K562 (cell line): ENCODE data around the gene CERCAM. TPM values are rescaled to one million over a fixed set of nuclear protein-coding genes. Genes with fewer than 3 reads are reported as not detected.
A peak's percentile ranks its signal among the peaks of the same experiment; 100 is the strongest.

Experiments used
- ATAC-seq: fragments of 200-7000 bp; cut with Tn5 transposase; 3 replicates; pipeline ENCODE4 v1.9.1; 2020; ENCODE audit warnings: moderate library complexity
- BruUV-seq: library from RNA; stranded (reverse); fragments of 400-500 nt; replicated peaks from 2 replicates; lab custom pipeline; 2021; lab: Mats Ljungman, UMichigan
- CTCF ChIA-PET: fragments of 300-600 bp; formaldehyde crosslinking; extraction: SDS; loops from one replicate; lab custom pipeline; 2021; ENCODE audit warnings: low intra/inter-chr PET ratio; lab: Yijun Ruan, JAX
- POLR2A ChIA-PET: fragments of 300-600, 350-650 bp; sonication (Branson Sonifier 250); formaldehyde crosslinking; extraction: SDS; loops from one replicate; lab custom pipeline; 2021; ENCODE audit warnings: antibody characterized with exemption, inconsistent platforms; lab: Yijun Ruan, JAX
- DNase-seq, 4 experiments: peaks; one replicate each; pipeline versions ENCODE4 v3.0.0 to v3.0.0-alpha.2; 2011 to 2018; ENCODE audit warnings: low spot score in 3 of 4, mixed read lengths in 3 of 4; ENCODE audit errors: extremely low read depth in 1 of 4
- FAIRE-seq: peaks from 2 replicates; lab custom pipeline; 2011; peaks lifted over from hg19 to GRCh38; lab: Jason Lieb, UNC
- H2AFZ ChIP-seq: 2 replicates; pipeline ENCODE4 v1.6.0; 2011; ENCODE audit warnings: low read depth, low read length, control low read depth, inconsistent platforms
- H3K27ac ChIP-seq: fragments of 200-600 bp; 3 replicates; pipeline ENCODE4 v1.8.0; 2011; ENCODE audit warnings: low read depth, mild to moderate bottlenecking, control low read depth, inconsistent platforms, low read length, moderate library complexity, mixed read lengths; ENCODE audit errors: extremely low read depth
- H3K27me3 ChIP-seq, 2 experiments: fragments of 300-600 bp in 1 of 2; 2 replicates in 1 of 2; 3 replicates in 1 of 2; pipeline versions ENCODE4 v1.6.0 to v1.8.0; 2011; ENCODE audit warnings: inconsistent platforms in 2 of 2, low read length in 2 of 2, mild to moderate bottlenecking in 1 of 2, mixed read lengths in 1 of 2, moderate library complexity in 1 of 2; ENCODE audit not compliant: control insufficient read depth in 2 of 2, insufficient read depth in 2 of 2
- H3K36me3 ChIP-seq: fragments of 300-600 bp; 3 replicates; pipeline ENCODE4 v1.8.0; 2011; ENCODE audit warnings: mild to moderate bottlenecking, low read length, inconsistent platforms; ENCODE audit not compliant: control insufficient read depth, insufficient read depth
- H3K4me1 ChIP-seq, 2 experiments: fragments of 200-600 bp in 1 of 2; replicated peaks in 1 of 2; 2 replicates in 1 of 2; 3 replicates in 1 of 2; pipeline versions ENCODE4 v1.5.1 to v1.8.0; 2011; ENCODE audit warnings: inconsistent platforms in 2 of 2, low read length in 2 of 2, mild to moderate bottlenecking in 1 of 2, mixed read lengths in 1 of 2, moderate library complexity in 1 of 2; ENCODE audit not compliant: control insufficient read depth in 2 of 2, insufficient read depth in 2 of 2
- H3K4me2 ChIP-seq: 2 replicates; pipeline ENCODE4 v1.6.1; 2011; ENCODE audit warnings: low read length, control low read depth, inconsistent platforms, mixed read lengths; ENCODE audit not compliant: insufficient read depth
- H3K4me3 ChIP-seq: fragments of 200-600 bp; sonication (generic), shearing (Covaris generic); 2 replicates; pipeline ENCODE4 v1.5.1; 2016; ENCODE audit warnings: control low read depth, inconsistent platforms
- H3K79me2 ChIP-seq: fragments of 200-600 bp; 3 replicates; pipeline ENCODE4 v1.8.0; 2011; ENCODE audit warnings: low read length, inconsistent platforms; ENCODE audit not compliant: control insufficient read depth, insufficient read depth
- H3K9ac ChIP-seq, 2 experiments: 2 replicates each; pipeline versions ENCODE4 v1.6.0 to v1.6.1; 2011; ENCODE audit warnings: low read depth in 2 of 2, low read length in 2 of 2, control low read depth in 1 of 2, inconsistent platforms in 1 of 2, mild to moderate bottlenecking in 1 of 2, mixed read lengths in 1 of 2; ENCODE audit not compliant: insufficient read depth in 1 of 2
- H3K9me1 ChIP-seq: one replicate; pipeline ENCODE4 v1.6.0; 2011; ENCODE audit warnings: inconsistent platforms, mild to moderate bottlenecking, low read length, moderate library complexity; ENCODE audit not compliant: control insufficient read depth, insufficient read depth
- H3K9me3 ChIP-seq: replicated peaks from 2 replicates; pipeline ENCODE4 v1.5.1; 2011; ENCODE audit warnings: low read depth, low read length, inconsistent platforms; ENCODE audit not compliant: control insufficient read depth, insufficient read depth
- H4K20me1 ChIP-seq: replicated peaks from 2 replicates; pipeline ENCODE4 v1.6.1; 2011; ENCODE audit warnings: low read length, inconsistent platforms, mixed read lengths; ENCODE audit not compliant: control insufficient read depth, insufficient read depth
- COPS2 ChIP-seq: fragments of 450-650 bp; conservative IDR thresholded peaks from 2 replicates; pipeline ENCODE4 v1.6.1; 2016; ENCODE audit warnings: mild to moderate bottlenecking, moderate library complexity
- MED1 ChIP-seq: sonication (generic); formaldehyde crosslinking; IDR thresholded peaks from 2 replicates; pipeline ENCODE4 v1.8.1; 2023; ENCODE audit warnings: missing genetic modification reagents, borderline replicate concordance
- WGBS: fragments of 100-300 bp; shearing (Covaris generic); methylation state at CpG from one replicate; pipeline ENCODE4 v1.1.6; 2016; ENCODE audit warnings: low coverage, mixed read lengths; ENCODE audit not compliant: insufficient coverage; ENCODE audit errors: missing lambda C conversion rate; 5-methylcytosine and 5-hydroxymethylcytosine counted together
- in situ Hi-C: fragments of 300-500 bp; cut with MboI; formaldehyde crosslinking; loops from 4 replicates; pipeline ENCODE4 v1.15.0; 2018; ENCODE audit warnings: inconsistent platforms, mixed read lengths
- intact Hi-C: fragments of 100-400 bp; cut with micrococcal nuclease; formaldehyde crosslinking; loops from 2 replicates; pipeline ENCODE4 v1.14.2; 2022
- polyA plus RNA-seq, 8 experiments: library from polyadenylated mRNA; depleted of rRNA in 4 of 8; stranded (reverse) in 5 of 8; unstranded in 3 of 8; fragments of >200 nt; fragmentation: Nextera tagmentation in 2 of 8; fragmentation: Illumina TruSeq in 1 of 8; extraction: Ambion mirVana in 2 of 8; extraction: Trizol in 1 of 8; gene quantifications; 2 replicates each; pipeline versions ENCODE4 v1.2.1 to v1.2.3, GENCODE V29; 2011 to 2014; ENCODE audit warnings: inconsistent platforms in 1 of 8, missing spikeins in 1 of 8
- total RNA-seq, 7 experiments: library from RNA; depleted of rRNA in 6 of 7; stranded (reverse); fragments of >200 nt in 6 of 7; fragmentation: Illumina TruSeq in 2 of 7; extraction: Trizol in 2 of 7; gene quantifications; 2 replicates each; pipeline versions ENCODE4 v1.2.1 to v1.2.3, GENCODE V29; 2011 to 2021; ENCODE audit warnings: low replicate concordance in 1 of 7
- TF ChIP-seq, protein P1 (sequence below): sonication (generic); formaldehyde crosslinking; IDR thresholded peaks from 2 replicates; pipeline ENCODE4 v1.8.1; 2023; ENCODE audit warnings: mild to moderate bottlenecking, missing genetic modification reagents
- TF ChIP-seq, protein P2 (sequence below): fragments of 250-450 bp; sonication (Bioruptor Pico); IDR thresholded peaks from 2 replicates; pipeline ENCODE4 v1.5.0; 2022; ENCODE audit warnings: mild to moderate bottlenecking

The CERCAM gene
- total and polyA plus RNA-seq, 9 of the 15 experiments (the other 6 are each of a cell fraction or from before 2014, with no cell fraction given), result 0.75 to 24.0 (median 18.0) TPM

DNA sequence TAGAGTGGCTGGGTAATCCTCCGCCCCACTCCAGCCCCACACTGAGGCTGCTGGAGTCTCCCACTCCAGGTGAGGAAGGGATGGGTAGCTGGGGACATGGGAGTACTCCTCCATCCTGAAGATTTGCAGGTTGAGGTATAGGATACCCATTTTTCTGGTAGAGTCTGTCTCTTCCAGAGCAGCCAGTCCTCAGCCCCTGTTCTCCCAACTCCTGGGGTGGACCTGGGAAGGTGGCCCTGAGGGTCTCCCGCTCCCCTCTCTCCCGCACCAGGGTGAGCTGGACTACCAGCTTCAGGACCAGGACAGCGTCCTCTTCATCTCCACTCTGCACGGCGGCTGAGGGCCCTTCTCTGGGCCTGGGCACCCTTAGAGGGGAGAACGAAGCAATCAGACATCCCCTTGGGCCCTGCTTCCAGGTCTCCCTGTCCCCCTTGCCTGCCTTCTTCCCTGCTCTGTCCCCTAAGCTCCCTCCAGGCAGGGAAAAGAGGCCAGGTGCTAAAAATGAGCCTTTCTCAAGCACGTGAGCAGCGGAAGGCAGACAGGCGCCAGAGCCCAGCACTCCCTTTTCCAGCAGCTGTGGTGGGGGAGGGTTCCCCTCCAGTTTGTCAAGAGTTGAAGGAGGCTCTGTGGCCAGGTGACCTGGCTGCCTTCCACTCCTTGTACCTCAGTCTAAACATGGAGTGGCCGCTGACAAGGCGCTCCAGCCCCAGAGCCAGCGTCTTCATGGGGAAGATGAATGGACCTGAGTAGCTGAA lies 31.1 kb upstream of the CERCAM start:
- H3K9ac ChIP-seq, result 0 out of 4 replicates have a peak overlapping the region, but pooled peaks of 1 of the 2 experiments have one; percentile 63
- no peak overlapping the region for H3K4me3 ChIP-seq
- peaks cover 70% of the 10 kb centered on the region; the same call in 2 of the 3 replicates for H3K36me3 ChIP-seq
- CTCF ChIA-PET, result no interaction called here
- no peaks in the 10 kb centered on the region for H3K27me3 ChIP-seq
- H3K4me2 ChIP-seq, result no peak overlapping the region
- no peak for DNase-seq
- intact Hi-C loops, result no loop called here
- no peak overlapping the region for H3K27ac ChIP-seq
- WGBS, result 86% methylated on average over 9 of the region's 13 CpGs
- BruUV-seq, result no TSS peak
- FAIRE-seq, result no peak
- H4K20me1 ChIP-seq, result no peaks in the 10 kb centered on the region
- H3K4me1 ChIP-seq, result peaks cover 0 to 14% of the 10 kb centered on the region in 2 experiments; a peak in 2 of 5 replicates
- ATAC-seq, result no peak
- no peak overlapping the region for H2AFZ ChIP-seq
- H3K79me2 ChIP-seq, result no peaks in the 10 kb centered on the region
- POLR2A ChIA-PET, result interaction anchor here (0.5 to 1.3 kb wide), 4 partner anchors 12 to 149 kb away, joined by 3 to 5 read pairs (median 3); partner anchors contain the start of gene URM1
- no peaks in the 10 kb centered on the region for H3K9me3 ChIP-seq
- in situ Hi-C loops, result no loop called here
- TF ChIP-seq COPS2, result no peak
- TF ChIP-seq, protein P1, sequence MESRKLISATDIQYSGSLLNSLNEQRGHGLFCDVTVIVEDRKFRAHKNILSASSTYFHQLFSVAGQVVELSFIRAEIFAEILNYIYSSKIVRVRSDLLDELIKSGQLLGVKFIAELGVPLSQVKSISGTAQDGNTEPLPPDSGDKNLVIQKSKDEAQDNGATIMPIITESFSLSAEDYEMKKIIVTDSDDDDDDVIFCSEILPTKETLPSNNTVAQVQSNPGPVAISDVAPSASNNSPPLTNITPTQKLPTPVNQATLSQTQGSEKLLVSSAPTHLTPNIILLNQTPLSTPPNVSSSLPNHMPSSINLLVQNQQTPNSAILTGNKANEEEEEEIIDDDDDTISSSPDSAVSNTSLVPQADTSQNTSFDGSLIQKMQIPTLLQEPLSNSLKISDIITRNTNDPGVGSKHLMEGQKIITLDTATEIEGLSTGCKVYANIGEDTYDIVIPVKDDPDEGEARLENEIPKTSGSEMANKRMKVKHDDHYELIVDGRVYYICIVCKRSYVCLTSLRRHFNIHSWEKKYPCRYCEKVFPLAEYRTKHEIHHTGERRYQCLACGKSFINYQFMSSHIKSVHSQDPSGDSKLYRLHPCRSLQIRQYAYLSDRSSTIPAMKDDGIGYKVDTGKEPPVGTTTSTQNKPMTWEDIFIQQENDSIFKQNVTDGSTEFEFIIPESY (CRISPR knock-in tag), result peak; percentile 49; the same call in 1 of the 2 replicates
- TF ChIP-seq, protein P2, sequence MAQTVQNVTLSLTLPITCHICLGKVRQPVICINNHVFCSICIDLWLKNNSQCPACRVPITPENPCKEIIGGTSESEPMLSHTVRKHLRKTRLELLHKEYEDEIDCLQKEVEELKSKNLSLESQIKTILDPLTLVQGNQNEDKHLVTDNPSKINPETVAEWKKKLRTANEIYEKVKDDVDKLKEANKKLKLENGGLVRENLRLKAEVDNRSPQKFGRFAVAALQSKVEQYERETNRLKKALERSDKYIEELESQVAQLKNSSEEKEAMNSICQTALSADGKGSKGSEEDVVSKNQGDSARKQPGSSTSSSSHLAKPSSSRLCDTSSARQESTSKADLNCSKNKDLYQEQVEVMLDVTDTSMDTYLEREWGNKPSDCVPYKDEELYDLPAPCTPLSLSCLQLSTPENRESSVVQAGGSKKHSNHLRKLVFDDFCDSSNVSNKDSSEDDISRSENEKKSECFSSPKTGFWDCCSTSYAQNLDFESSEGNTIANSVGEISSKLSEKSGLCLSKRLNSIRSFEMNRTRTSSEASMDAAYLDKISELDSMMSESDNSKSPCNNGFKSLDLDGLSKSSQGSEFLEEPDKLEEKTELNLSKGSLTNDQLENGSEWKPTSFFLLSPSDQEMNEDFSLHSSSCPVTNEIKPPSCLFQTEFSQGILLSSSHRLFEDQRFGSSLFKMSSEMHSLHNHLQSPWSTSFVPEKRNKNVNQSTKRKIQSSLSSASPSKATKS (CRISPR knock-in tag), result no peak
- no peak for TF ChIP-seq MED1 (CRISPR knock-in tag)
- peaks cover 5% of the 10 kb centered on the region for H3K9me1 ChIP-seq
